D721Med (cell line): ENCODE measurements around the gene ZNF396.

Experiments used
- DNase-seq: peaks from one replicate; pipeline ENCODE4 v3.0.0; 2011; ENCODE audit warnings: low spot score; ENCODE audit not compliant: insufficient read length
- FAIRE-seq: peaks from 2 replicates; lab custom pipeline; 2011; peaks lifted over from hg19 to GRCh38; lab: Jason Lieb, UNC
- TF ChIP-seq, protein P1 (sequence below): IDR thresholded peaks from 2 replicates; pipeline ENCODE4 v1.5.1; 2012; ENCODE audit warnings: mild to moderate bottlenecking, control low read depth; ENCODE audit not compliant: insufficient read depth; ENCODE audit errors: missing control alignments

Gene ZNF396

DNA sequence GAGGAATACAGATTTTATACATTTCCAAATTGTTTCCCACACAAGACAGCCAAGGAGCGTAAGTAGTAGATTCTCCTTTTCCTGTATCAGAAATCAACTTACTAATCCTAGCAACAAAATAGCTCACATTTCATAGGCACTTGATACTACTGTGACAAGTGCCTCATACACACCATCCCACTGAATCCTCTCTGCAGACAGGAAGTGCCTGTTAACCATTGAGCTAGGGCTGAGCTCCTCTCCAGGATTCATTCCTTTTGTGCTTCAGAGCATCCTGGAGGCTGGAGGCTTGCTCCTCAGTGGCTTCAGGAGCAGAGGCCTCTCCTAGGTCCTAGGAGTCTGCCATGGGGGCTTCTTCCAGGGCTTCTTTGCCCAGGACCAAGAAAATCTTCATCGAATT is 20.8 kb upstream of the ZNF396 start:
- TF ChIP-seq, protein P1, sequence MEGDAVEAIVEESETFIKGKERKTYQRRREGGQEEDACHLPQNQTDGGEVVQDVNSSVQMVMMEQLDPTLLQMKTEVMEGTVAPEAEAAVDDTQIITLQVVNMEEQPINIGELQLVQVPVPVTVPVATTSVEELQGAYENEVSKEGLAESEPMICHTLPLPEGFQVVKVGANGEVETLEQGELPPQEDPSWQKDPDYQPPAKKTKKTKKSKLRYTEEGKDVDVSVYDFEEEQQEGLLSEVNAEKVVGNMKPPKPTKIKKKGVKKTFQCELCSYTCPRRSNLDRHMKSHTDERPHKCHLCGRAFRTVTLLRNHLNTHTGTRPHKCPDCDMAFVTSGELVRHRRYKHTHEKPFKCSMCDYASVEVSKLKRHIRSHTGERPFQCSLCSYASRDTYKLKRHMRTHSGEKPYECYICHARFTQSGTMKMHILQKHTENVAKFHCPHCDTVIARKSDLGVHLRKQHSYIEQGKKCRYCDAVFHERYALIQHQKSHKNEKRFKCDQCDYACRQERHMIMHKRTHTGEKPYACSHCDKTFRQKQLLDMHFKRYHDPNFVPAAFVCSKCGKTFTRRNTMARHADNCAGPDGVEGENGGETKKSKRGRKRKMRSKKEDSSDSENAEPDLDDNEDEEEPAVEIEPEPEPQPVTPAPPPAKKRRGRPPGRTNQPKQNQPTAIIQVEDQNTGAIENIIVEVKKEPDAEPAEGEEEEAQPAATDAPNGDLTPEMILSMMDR: no peak
- no peak for FAIRE-seq

DNA sequence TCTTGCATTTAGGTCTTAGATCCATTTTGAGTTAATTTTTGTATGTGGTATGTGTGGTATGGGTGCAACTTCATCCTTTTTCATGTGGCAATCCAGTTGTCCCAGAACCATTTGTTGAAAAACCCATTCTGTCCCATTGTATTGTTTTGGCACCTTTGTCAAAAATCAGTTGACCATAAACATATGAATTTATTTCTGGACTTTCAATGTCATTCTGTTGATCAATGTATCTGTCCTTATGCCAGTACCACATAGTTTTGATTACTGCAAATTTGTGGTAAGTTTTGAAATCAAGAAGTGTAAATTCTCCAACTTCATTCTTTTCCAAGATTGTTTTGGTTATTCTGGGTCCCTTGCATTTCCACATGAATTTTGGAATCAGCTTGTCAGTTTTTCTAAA is 16.6 kb upstream of the ZNF396 start:
- DNase-seq (no peak), FAIRE-seq (peak; percentile 16)
- TF ChIP-seq, protein P1: no peak

More for the DNA sequence above, 20.8 kb upstream of the ZNF396 start:
- DNase-seq: no peak

- FAIRE-seq (no peak), DNase-seq (no peak)
- TF ChIP-seq, protein P1: no peak
Measured at GRCh38 chr18:35392375-35392774, 15.2 kb upstream of the ZNF396 start.

DNA sequence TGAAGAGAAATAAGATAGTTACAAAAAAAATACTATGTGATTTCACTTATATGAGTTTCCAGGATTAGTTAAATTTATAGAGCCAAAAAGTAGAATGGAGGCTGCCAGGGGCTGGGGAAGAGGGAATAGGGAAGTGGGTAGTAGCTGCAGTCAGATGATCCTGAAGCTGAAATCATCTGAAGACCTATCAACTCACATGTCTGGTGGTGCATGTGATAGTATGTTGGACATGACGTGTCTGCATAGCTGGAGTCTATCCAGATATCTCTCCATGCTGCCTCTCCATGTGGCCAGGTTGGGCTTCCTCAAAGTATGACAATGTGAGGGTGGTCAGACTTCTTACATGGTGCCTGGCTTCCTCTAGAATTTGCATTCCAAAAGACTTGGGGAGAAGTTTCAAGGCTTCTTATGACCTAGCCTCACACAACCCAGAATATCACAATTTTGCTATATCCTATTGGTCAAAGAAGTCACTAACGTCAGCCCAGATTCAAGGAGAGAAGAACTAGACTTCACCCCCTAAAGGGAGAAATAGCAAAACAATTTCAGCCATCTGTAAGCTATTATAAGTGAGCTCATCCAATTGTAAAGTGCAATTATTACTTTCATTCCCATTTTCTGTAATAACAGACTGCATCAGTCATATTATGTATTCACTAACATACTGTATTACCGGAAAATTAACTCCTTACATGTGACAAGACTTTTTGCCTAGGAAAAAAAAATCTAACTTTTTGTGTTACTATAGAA is 14.0 kb upstream of the ZNF396 start:
- TF ChIP-seq, protein P1: no peak
- FAIRE-seq (no peak), DNase-seq (no peak)

- no peak for DNase-seq
- TF ChIP-seq, protein P1: no peak
- no peak for FAIRE-seq
Measured at GRCh38 chr18:35389095-35389618, 12.0 kb upstream of the ZNF396 start.

DNA sequence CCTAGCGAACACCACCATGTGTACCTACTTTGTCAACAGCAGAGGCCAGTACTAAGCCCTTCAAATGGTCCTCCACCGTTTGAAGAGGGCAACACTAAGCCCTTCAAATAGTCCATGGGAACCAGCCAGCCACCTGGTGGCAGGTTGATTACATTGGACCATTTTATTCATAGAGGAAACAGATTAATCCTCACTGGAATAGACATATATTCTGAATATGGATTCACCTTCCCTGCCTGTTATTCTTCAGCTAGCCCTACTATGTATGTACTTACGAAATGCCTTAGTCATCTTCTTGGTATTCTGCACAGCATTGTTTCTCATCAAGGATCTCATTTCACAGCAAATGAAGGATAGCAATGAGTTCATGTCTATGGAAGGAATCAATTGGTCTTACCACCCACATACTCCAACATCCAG is 10.0 kb upstream of the ZNF396 start:
- DNase-seq (no peak), FAIRE-seq (no peak)
- TF ChIP-seq, protein P1: no peak

GRCh38 chr18:35386600-35387100 is 9.5 kb upstream of the ZNF396 start:
- DNase-seq (no peak), FAIRE-seq (peak; percentile 75)
- TF ChIP-seq, protein P1: peak; percentile 82
